PFSK-1 (cell line): ENCODE measurements around the gene DYNC1LI1.

Experiments
- FOXP2 ChIP-seq: optimal IDR thresholded peaks from 2 replicates; pipeline ENCODE3; 2011; ENCODE audit warnings: borderline replicate concordance, control low read depth, inconsistent platforms; ENCODE audit not compliant: insufficient read depth; ENCODE audit errors: extremely low read length, extremely low read depth
- POLR2AphosphoS5 ChIP-seq: IDR thresholded peaks from 2 replicates; pipeline ENCODE4 v1.6.1; 2012; ENCODE audit warnings: low read depth, mild to moderate bottlenecking, control low read depth, low read length, moderate library complexity
- SIN3A ChIP-seq: IDR thresholded peaks from 2 replicates; pipeline ENCODE4 v1.6.1; 2012; ENCODE audit warnings: mild to moderate bottlenecking, low read length, moderate library complexity, borderline replicate concordance; ENCODE audit not compliant: insufficient read depth
- TAF1 ChIP-seq: IDR thresholded peaks from 2 replicates; pipeline ENCODE4 v1.6.1; 2012; ENCODE audit warnings: low read length, control low read depth, borderline replicate concordance; ENCODE audit not compliant: insufficient read depth
- TF ChIP-seq, protein P1 (sequence below), 2 experiments: IDR thresholded peaks; 2 replicates each; pipeline versions ENCODE4 v1.6.1 to v1.8.0; 2011 to 2012; ENCODE audit warnings: low read depth in 2 of 2, low read length in 2 of 2, control low read depth in 1 of 2, inconsistent platforms in 1 of 2, mild to moderate bottlenecking in 1 of 2, moderate library complexity in 1 of 2; ENCODE audit not compliant: insufficient read depth in 1 of 2

DNA sequence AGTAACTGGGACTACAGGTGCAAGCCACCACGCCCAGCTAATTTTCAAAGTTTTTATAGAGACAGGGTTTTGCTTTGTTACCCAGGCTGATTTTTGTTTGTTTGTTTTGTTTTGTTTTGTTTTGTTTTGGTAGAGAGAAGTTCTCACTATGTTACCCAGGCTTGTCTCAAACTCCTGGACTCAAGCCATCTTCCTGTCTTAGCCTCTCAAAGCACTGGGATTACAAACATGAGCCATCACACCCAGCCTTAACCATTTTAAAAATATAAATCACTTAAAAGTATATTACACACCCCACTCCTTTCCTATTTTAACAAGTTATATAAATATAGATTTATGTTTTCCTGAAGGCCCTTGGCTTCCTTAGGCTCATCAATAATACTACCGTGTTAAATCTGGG lies 6.5 kb upstream of the DYNC1LI1 start:
- no peak for TF ChIP-seq POLR2AphosphoS5
- TF ChIP-seq, protein P1, sequence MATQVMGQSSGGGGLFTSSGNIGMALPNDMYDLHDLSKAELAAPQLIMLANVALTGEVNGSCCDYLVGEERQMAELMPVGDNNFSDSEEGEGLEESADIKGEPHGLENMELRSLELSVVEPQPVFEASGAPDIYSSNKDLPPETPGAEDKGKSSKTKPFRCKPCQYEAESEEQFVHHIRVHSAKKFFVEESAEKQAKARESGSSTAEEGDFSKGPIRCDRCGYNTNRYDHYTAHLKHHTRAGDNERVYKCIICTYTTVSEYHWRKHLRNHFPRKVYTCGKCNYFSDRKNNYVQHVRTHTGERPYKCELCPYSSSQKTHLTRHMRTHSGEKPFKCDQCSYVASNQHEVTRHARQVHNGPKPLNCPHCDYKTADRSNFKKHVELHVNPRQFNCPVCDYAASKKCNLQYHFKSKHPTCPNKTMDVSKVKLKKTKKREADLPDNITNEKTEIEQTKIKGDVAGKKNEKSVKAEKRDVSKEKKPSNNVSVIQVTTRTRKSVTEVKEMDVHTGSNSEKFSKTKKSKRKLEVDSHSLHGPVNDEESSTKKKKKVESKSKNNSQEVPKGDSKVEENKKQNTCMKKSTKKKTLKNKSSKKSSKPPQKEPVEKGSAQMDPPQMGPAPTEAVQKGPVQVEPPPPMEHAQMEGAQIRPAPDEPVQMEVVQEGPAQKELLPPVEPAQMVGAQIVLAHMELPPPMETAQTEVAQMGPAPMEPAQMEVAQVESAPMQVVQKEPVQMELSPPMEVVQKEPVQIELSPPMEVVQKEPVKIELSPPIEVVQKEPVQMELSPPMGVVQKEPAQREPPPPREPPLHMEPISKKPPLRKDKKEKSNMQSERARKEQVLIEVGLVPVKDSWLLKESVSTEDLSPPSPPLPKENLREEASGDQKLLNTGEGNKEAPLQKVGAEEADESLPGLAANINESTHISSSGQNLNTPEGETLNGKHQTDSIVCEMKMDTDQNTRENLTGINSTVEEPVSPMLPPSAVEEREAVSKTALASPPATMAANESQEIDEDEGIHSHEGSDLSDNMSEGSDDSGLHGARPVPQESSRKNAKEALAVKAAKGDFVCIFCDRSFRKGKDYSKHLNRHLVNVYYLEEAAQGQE (IDR thresholded peaks at IDR 0.05; ENCODE audit: insufficient read depth in 1 of 2, low read depth in 2 of 2, low read length in 2 of 2), result no peak
- no peak for TF ChIP-seq SIN3A
- no peak for TF ChIP-seq FOXP2
- no peak for TF ChIP-seq TAF1
